Kasumi-1 (cell line): ENCODE results near the gene BRD7.

Experiments used
- DNase-seq, 2 experiments: peaks; one replicate each; lab custom pipeline; 2025; lab: John Stamatoyannopoulos, UW

BRD7 gene

GRCh38 chr16:50389900-50390299 lies 21.1 kb upstream of the BRD7 start:
- no peak for DNase-seq

- DNase-seq, result no peak
Measured at GRCh38 chr16:50388496-50388895, 19.7 kb upstream of the BRD7 start.

DNA sequence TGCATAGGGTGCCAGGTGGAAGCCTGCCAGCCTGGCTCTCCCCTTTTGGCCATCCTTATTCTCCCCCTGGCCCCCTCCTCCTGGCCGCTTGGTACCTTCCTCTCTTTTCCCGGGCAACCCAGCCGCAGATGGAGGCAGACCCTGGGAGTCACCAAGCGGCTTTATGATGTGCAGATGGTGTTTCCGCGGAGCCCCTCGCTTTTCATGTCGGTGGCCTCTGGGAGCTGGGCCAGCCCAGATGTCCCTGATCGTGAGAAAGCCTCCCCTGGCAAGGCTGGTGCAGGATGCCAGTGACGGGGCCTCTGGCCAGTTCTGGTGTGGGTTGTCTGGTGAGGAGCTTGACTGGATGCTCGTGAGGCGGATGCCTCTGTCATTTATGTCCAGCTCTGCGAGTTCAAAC lies 18.0 kb upstream of the BRD7 start:
- no peak for DNase-seq

DNA sequence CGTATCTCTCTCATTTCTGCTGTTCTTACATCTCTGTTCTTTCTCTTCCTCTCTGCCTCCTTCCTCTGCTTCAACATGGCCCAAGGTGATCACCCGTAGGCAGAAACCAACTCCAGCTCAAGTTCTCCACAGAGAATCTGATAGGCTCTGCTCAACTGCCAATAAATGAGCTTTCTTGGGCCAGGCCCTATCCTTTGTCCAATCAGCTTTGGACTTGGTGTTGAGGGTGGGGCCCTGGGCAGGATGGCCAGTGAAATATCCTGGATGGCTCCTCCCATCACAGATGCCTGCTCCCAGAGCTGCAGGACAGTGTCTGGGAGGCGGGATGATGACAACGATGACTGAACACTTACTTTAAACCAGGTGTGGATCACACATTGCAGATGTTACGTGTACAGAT lies 17.4 kb upstream of the BRD7 start:
- DNase-seq, result no peak

DNA sequence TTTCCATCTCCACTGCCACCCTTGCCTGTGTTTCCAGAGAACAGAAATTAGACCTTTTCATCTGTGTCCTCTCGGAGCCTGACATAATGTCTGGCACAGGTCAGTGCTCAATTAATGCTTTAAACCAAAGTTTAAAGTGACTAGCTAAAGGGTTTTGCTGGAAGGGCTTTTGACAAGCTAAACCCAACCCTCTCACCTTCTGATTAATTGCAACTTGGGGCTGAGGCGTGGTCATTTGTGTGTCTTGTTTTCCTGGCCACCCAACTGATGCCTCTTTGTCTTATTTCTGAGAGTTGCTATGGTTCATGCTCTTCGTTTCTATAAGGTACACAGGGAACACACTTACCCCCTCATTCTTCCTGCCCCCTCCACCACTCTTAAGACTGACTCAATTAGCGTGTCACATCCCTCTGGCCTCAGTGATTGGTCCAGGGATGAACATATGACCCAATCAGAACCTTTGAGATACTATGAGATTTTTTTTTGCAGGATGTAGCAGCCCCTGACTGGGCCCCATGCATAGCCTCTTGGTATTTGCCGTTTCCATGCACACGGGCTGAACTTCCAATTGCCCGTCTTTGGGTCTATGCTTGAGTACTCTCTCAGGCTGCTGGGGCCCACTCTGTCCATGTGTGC lies 15.8 kb upstream of the BRD7 start:
- DNase-seq, result no peak

DNA sequence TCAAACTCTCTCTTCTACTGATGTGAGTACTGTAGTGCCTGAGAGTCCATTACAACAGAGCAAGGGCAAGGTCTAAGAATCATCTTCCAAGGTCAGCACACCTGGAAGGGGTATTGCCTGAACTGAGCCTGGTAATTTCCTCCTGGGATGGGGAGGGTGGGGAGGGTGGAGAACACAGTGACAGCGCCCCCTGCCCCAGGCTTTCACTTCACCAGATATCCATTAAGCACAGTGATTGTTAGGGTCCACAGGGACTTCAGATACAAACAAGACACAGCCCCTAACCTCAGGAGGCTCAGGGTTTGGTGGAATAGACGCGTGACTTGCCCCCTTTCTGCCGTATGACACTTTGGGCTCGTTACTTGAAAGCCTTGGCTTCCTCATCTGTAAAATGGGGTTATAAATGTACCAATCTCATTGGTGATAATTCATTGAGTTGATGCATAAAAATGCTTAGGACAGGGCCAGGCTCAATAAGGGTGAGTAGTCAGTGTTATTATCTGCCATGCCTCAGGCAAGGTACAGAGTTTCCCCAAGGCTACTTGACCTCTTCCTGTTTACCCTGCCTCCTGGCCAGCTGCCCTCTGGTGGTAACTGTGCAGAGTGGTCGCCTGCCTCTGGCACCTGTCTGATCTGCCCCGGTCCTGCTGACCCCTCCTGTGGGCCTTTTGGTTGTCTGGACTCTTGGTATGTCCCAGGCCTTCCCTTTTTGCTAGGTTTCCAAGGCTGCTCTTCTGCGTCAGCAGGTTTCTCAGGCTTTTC lies 13.1 kb upstream of the BRD7 start:
- DNase-seq, result no peak

DNA sequence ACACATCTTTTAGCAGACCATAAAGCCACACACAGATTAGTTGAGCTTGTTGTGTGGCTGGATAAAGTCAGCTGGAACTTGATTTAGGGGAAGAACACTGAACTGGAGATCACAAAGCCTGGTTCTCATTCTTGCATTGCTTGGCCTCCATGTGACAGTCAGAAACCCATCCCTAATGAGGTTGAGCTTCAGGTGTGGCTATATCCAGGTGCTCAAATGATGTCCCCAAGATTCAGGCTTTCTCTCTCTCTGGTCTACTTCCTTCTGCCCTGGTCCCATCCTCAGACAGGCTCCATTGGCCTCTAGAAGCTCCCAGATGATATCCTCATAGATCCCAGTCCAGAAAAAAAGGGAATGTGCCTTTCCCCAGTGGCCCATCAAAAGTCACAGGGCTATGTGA lies 9.6 kb upstream of the BRD7 start:
- no peak for DNase-seq

GRCh38 chr16:50377001-50377400 lies 8.2 kb upstream of the BRD7 start:
- DNase-seq, result no peak

DNA sequence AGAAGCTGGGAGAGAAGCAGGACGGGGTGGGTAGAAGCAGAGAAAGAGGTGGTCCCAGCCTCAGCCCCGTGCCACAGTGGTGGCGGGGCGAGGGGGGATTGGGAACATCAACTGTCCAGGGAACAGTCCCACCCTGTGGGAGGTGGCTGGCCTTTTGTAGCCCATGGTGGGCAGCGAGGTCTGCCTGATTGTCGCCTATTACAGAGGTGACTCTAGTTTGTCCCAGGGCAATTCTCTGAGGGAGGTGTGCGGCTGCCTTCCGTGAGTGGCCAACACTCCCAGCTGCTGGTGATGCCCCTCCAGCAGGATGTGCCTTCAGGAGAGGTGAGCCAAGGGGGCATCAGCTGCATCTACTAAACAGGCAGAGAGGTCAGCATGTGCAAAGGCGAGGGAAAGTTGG lies 5.0 kb upstream of the BRD7 start:
- DNase-seq, result no peak

DNA sequence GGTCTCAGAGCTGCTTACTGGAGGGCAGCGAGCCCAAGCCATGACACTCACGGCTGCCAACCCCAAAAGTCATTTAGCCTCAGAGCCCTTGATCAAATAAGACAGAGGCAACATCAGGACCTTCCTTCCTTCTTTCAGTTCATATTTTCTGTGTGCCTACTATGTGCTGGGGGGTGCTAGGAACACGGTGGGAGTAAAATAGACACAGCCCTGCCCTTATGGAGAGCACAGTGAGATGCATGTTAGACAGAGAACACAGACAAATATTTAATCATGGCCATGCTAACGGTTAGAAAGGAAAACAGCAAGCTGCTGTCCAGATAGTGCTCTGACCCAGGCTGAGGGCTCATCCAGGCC lies 4.5 kb upstream of the BRD7 start:
- no peak for DNase-seq

GRCh38 chr16:50372611-50373344 lies 4.0 kb upstream of the BRD7 start:
- no peak for DNase-seq

DNA sequence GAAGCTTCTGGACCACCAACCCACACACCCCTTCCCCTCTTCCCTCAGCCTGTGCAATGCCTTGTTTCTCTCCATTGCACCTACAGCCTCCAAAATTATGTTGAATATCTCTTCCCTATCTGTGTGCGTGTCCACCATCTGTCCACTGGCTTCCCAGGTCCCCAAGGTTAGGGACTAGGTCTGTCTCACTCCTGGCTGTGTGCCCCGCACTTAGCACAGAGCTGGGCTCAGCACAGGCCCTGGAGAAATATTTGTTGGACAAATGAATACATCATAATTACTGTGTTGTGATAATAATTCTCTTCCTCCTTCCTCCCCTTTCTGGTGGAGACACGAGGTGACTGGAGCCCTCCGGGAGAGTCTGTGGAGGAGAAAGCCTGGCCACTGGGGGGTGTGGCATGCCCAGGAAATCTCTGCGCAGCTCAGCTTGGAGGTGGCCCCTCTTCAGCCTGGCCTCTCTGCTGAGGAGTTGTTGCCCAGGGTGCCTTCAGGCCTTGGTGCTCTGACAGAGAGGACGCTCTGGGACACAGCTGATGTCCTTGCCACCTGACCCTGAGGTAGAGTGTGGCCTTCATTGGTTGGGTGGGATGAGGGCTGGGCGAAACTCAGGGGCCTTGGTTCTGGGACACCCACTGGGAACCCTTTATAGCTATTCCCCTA lies 3.3 kb upstream of the BRD7 start:
- no peak for DNase-seq

DNA sequence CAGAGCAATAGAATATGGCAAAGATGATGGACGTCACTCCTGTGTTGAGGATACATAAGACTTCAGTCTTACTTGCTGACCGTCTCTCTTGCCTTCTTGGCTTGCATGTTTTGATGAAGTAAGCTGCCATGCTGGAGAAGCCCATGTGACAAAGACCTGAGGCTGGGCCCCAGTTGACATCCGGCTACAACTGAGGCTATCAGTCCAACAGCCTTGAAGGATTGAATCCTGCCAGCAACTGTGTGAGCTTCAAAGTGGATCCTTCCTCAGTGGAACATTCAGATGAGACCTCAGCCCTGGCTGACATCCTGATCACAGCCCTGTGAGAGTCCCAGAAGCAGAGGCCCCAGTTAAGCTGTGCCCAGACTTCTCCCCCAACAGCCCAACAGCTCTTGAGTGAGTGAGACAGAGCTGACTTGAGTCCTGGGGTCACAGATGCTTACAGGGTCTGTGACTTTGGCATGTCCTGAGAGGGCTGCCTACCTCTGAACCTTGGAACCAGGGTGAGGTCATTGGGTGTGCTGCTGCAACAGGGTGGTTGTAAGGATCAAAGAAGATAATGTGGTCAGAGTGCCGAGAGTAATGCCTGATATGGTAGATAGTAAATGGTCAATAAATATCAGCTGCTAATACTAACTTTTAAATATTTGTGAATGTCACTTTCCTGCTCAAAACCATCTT lies 2.4 kb upstream of the BRD7 start:
- no peak for DNase-seq

- DNase-seq, result no peak
Measured at GRCh38 chr16:50369133-50369804, 481 bp upstream of the BRD7 start.

- no peak for DNase-seq
Measured at GRCh38 chr16:50367777-50368409, 895 bp downstream of the BRD7 start.

GRCh38 chr16:50365791-50366575 lies 2.8 kb downstream of the BRD7 start:
- DNase-seq, result peak in 1 of 2 experiments; percentile 19

DNA sequence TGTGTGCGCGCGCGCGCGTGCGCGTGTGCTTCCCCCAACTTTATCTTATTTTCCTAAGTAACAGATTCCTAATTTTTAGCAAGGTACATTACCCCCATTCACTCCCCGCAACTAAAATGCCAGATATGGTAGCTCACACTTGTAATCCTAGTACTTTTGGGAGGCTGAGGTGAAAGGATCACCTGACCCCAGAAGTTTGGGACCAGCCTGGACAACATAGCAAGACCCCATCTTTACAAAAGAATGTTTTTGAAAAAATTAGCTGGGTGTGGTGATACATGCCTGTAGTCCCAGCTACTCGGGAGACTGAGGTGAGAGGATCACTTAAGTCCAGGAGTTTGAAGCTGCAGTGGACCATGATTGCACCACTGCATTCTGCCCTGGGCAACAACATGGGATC lies 5.1 kb downstream of the BRD7 start:
- no peak for DNase-seq

DNA sequence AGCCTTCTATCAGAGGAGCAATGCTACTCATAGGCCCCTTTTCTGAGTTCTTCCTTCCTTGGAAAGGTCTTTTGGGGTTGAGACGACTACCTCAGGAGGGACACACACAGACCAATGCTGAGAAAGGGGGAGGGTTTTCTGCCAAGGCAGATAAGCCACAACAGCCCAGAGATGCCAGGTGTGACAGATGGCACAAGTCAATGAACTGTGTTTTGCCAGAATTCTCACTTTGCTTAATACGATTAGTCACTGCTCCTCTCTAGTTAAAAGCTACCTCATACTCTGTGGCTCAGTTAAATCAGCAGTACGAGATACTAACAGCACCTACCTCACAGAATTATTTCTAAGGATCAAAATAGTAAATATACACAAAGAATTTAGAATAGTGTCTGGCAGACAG lies 8.0 kb downstream of the BRD7 start:
- no peak for DNase-seq

DNA sequence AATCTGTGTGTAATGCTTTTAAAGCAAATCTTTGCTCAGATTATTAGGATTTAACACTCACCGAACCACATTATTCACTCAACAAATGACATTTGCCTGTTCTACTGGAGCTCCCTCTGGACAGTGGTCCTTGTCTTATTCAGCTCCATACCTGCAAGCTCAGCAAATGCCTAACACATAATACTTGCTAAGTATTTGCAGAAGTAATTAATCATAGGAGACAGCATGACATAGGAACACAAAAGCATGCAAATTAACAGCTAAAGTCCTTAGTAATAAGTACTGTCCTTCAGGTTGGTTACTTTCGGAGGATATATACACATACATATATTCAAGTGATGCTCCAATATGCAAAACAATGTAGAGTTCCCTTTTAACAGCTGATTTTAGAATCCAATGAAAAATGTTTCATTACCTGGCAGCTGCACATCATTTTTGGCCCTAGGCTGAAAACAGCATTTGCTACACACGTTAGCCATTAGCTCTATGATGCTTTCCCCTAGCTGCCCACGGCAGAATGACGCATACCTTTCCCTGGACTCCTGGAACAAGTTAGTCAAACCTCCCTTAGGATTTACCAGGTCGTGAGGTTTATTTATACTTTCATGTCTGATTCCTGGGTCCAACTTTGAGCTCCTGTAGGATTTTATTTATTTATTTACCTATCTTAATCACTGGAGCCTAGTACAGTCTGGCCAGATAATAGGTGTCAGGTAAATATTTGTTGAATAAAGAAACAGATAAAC lies 8.6 kb downstream of the BRD7 start:
- no peak for DNase-seq

DNA sequence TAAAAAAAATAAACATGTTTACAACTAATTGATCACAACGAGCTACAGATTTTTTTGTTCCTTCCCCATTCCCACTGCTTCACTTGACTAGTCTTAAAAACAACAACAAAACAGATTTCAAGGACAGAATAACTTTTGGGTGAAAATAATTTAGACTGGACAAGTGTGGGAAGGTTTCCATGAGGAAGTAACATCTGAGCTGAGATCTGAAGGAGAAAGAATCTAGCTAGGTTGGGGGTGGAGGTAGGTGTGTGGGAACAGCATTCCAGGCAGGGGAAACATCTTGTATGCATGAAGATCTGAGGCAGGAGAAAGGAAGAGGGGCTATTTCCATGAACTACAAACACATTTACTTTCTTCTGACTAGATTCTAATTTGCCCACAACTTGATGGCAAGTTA lies 9.2 kb downstream of the BRD7 start:
- no peak for DNase-seq
